Airway epithelial cell (primary cell): ENCODE results near the gene ARHGAP25. TPM values are rescaled to one million over a fixed set of nuclear protein-coding genes. Genes with fewer than 3 reads are reported as not detected.

ENCODE experiments used
- total RNA-seq: library from RNA; depleted of rRNA; stranded (reverse); fragments of >200 nt; gene quantifications from 2 replicates; pipeline ENCODE4 v1.2.3, GENCODE V29; 2015

The ARHGAP25 gene
- 1.6 and 3.9 TPM in 2 replicates for total RNA-seq

DNA sequence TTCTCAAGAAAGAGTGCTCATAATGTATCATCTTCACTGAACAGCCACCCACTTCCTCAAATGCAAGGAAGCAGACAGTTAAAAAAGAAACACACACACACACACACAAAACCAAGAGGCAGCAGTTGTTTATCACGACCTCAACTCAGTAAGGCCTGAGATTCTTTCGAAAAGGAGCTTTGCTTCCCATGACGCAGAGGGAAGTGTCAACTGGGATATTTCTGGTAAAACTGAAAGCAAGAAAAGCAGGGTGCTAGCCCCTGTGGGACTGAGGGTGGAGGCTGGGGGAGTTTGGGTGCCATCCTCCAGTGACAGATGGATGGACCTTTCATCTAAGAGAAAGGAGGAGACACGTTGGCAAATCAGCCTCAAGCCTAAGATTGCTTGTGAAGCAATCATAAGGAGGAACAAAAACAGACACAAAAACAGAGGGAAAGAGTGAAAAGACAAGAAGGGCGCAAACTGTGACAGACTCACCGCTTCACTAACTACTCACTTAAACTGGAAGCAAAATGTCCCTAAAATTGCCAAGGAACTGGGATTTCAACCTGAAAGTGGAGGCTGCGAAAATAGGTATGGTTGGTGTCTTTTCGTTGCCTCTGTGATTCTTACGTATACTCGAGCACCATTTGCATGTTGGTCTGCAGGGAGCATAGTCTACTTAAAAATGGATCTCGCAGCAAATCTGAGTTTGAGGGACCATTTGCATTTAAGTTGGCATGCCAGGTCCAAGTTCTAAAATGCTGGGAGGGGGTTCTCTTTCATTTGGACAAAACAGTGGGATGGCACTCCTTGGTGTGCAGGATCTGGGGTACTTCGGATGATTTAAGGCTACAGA is at the start of gene ARHGAP25:
ARHGAP25 (plus strand) TSS at position 124 of the 838 bp plus-strand sequence; CDS start at position 513, 389 bp downstream.

GRCh38 chr2:68871159-68871764 is 136.7 kb downstream of the ARHGAP25 start, which contains the start of gene BMP10:
Gene BMP10 (minus strand): TSS chr2:68871397. CDS start chr2:68871358, 39 bp downstream.

Other genes with a start within 250 kb of the ARHGAP25 start
- not detected in 2 replicates for gene PROKR1, start 91.2 kb upstream of the ARHGAP25 start, total RNA-seq
- gene BMP10, start 136.6 kb downstream of the ARHGAP25 start, total RNA-seq, result not detected in 2 replicates
- not detected in 2 replicates for gene GKN2, start 218.1 kb downstream of the ARHGAP25 start, total RNA-seq
- gene GKN1, start 239.8 kb downstream of the ARHGAP25 start, total RNA-seq, result not detected in 2 replicates